Umbilical cord (tissue), 2 donors: ENCODE results near the gene POU2AF2. TPM values are rescaled to one million over a fixed set of nuclear protein-coding genes. Genes with fewer than 3 reads are reported as not detected.
"Not testable (repeated sequence)": the region's sequence is repeated elsewhere in the genome, so short reads cannot be mapped to it uniquely, and the experiment has no call there.

Experiments
- DNase-seq: peaks from one replicate; pipeline ENCODE4 v3.0.0-alpha.2; 2015; ENCODE audit warnings: low spot score
- total RNA-seq: library from RNA; depleted of rRNA; stranded (reverse); fragments of >200 nt; gene quantifications from one replicate; pipeline ENCODE4 v1.2.3, GENCODE V29; 2014; ENCODE audit warnings: low replicate concordance; ENCODE audit not compliant: insufficient read depth

Gene POU2AF2
- total RNA-seq: not detected

- DNase-seq: no peak
Observed at GRCh38 chr11:111245425-111245824, at the start of gene POU2AF2. POU2AF2 (plus strand) TSS chr11:111245725; CDS start chr11:111245854, 129 bp downstream.

GRCh38 chr11:111200010-111200534 lies 45.5 kb upstream of the POU2AF2 start:
- no peak for DNase-seq

- no peak for DNase-seq
Observed at GRCh38 chr11:111204211-111204610, 41.3 kb upstream of the POU2AF2 start.

GRCh38 chr11:111205632-111206385 lies 39.7 kb upstream of the POU2AF2 start:
- peak; percentile 17 for DNase-seq

GRCh38 chr11:111206472-111206871 lies 39.1 kb upstream of the POU2AF2 start:
- DNase-seq: peak; percentile 55

GRCh38 chr11:111207213-111207612 lies 38.3 kb upstream of the POU2AF2 start:
- DNase-seq: no peak

GRCh38 chr11:111209543-111210355 lies 35.8 kb upstream of the POU2AF2 start:
- no peak for DNase-seq

- DNase-seq: no peak
Observed at GRCh38 chr11:111213256-111213655, 32.3 kb upstream of the POU2AF2 start.

GRCh38 chr11:111220721-111221120 lies 24.8 kb upstream of the POU2AF2 start:
- no peak for DNase-seq

GRCh38 chr11:111221208-111221607 lies 24.3 kb upstream of the POU2AF2 start:
- DNase-seq: no peak

GRCh38 chr11:111221936-111222335 lies 23.6 kb upstream of the POU2AF2 start:
- not testable (repeated sequence) for DNase-seq

GRCh38 chr11:111222821-111223455 lies 22.6 kb upstream of the POU2AF2 start:
- DNase-seq: not testable (repeated sequence)

GRCh38 chr11:111225881-111226280 lies 19.6 kb upstream of the POU2AF2 start:
- DNase-seq: no peak

GRCh38 chr11:111229604-111230003 lies 15.9 kb upstream of the POU2AF2 start:
- DNase-seq: no peak

- DNase-seq: no peak
Observed at GRCh38 chr11:111230122-111230465, 15.4 kb upstream of the POU2AF2 start.

GRCh38 chr11:111231836-111232235 lies 13.7 kb upstream of the POU2AF2 start:
- DNase-seq: peak; percentile 26

- no peak for DNase-seq
Observed at GRCh38 chr11:111236383-111236782, 9.1 kb upstream of the POU2AF2 start.

GRCh38 chr11:111237926-111238325 lies 7.6 kb upstream of the POU2AF2 start:
- DNase-seq: no peak

- DNase-seq: no peak
Observed at GRCh38 chr11:111246956-111247355, 1.4 kb downstream of the POU2AF2 start.

GRCh38 chr11:111250936-111251335 lies 5.4 kb downstream of the POU2AF2 start:
- DNase-seq: peak; percentile 66

GRCh38 chr11:111253131-111253530 lies 7.6 kb downstream of the POU2AF2 start:
- DNase-seq: no peak

- no peak for DNase-seq
Observed at GRCh38 chr11:111253630-111254029, 8.1 kb downstream of the POU2AF2 start.
